RWPE1 (cell line): ENCODE measurements around the gene SHISA9.
"Not testable (repeated sequence)": the region's sequence is repeated elsewhere in the genome, so short reads cannot be mapped to it uniquely, and the experiment has no call there.

Experiments used
- CTCF ChIA-PET: fragments of 350-600 bp; sonication (Branson Sonifier 250); formaldehyde crosslinking; extraction: SDS; loops from one replicate; lab custom pipeline; 2021; lab: Yijun Ruan, JAX
- POLR2A ChIA-PET: fragments of 400-600 bp; formaldehyde crosslinking; extraction: SDS; loops from one replicate; lab custom pipeline; 2020; ENCODE audit warnings: antibody characterized with exemption; ENCODE audit not compliant: low non-redundant PET; lab: Yijun Ruan, JAX
- DNase-seq: peaks from one replicate; pipeline ENCODE4 v3.0.0; 2012; ENCODE audit warnings: low spot score
- H3K27ac ChIP-seq: fragments of 450-650 bp; 2 replicates; pipeline ENCODE4 v1.5.1; 2017
- CTCF ChIP-seq: fragments of 450-650 bp; conservative IDR thresholded peaks from 2 replicates; pipeline ENCODE4 v1.5.1; 2017; ENCODE audit warnings: low read depth, mild to moderate bottlenecking

The SHISA9 gene

GRCh38 chr16:12901597-12902461 is at the start of gene SHISA9:
SHISA9 (plus strand) TSS chr16:12901598.
- ChIA-PET CTCF (interaction anchor here (0.7 kb wide), 1 partner anchor 726 kb away, joined by 3 read pairs; no protein-coding TSS in a partner anchor), POLR2A (no interaction called here)
- DNase-seq: no peak
- no peak within 1 kb of the TSS for H3K27ac ChIP-seq
- TF ChIP-seq CTCF: no peak

- no peak for TF ChIP-seq CTCF
- ChIA-PET POLR2A (no interaction called here), CTCF (interaction anchor here (0.7 kb wide), 1 partner anchor 1313 kb away, joined by 3 read pairs; no protein-coding TSS in a partner anchor)
- no peak for DNase-seq
- H3K27ac ChIP-seq: no peak overlapping the region
Observed at GRCh38 chr16:12853972-12854371, 47.4 kb upstream of the SHISA9 start.

GRCh38 chr16:12857435-12857834 is 44.0 kb upstream of the SHISA9 start:
- POLR2A ChIA-PET, DNase-seq, H3K27ac ChIP-seq, CTCF ChIA-PET: not testable (repeated sequence)

- ChIA-PET POLR2A (no interaction called here), CTCF (no interaction called here)
Observed at GRCh38 chr16:12862327-12862726, 39.1 kb upstream of the SHISA9 start.

GRCh38 chr16:12862941-12863340 is 38.5 kb upstream of the SHISA9 start:
- no peak for DNase-seq
- TF ChIP-seq CTCF: no peak
- ChIA-PET CTCF (no interaction called here), POLR2A (interaction anchor here (0.6 kb wide), 1 partner anchor 26 kb away, joined by 5 read pairs; no protein-coding TSS in a partner anchor)
- H3K27ac ChIP-seq: no peak overlapping the region

More at GRCh38 chr16:12862327-12862726, 39.1 kb upstream of the SHISA9 start:
- DNase-seq: no peak
- no peak overlapping the region for H3K27ac ChIP-seq
- no peak for TF ChIP-seq CTCF

GRCh38 chr16:12866981-12867551 is 34.3 kb upstream of the SHISA9 start:
- H3K27ac ChIP-seq: no peak overlapping the region
- ChIA-PET POLR2A (no interaction called here), CTCF (interaction anchor here (0.6 kb wide), 1 partner anchor 185 kb away, joined by 3 read pairs; no protein-coding TSS in a partner anchor)
- no peak for TF ChIP-seq CTCF
- no peak for DNase-seq
